GM18507 (cell line): ENCODE measurements around the gene TMUB1.

Experiments
- DNase-seq: peaks from one replicate; pipeline ENCODE4 v3.0.0; 2011; ENCODE audit warnings: low read depth; ENCODE audit not compliant: insufficient read length; ENCODE audit errors: extremely low spot score
- FAIRE-seq: peaks from 2 replicates; lab custom pipeline; 2011; peaks lifted over from hg19 to GRCh38; lab: Jason Lieb, UNC

Gene TMUB1

GRCh38 chr7:151107882-151108281 lies 24.6 kb upstream of the TMUB1 start:
- no peak for DNase-seq
- no peak for FAIRE-seq

- no peak for FAIRE-seq
- no peak for DNase-seq
Measured at GRCh38 chr7:151104411-151105235, 21.3 kb upstream of the TMUB1 start.

DNA sequence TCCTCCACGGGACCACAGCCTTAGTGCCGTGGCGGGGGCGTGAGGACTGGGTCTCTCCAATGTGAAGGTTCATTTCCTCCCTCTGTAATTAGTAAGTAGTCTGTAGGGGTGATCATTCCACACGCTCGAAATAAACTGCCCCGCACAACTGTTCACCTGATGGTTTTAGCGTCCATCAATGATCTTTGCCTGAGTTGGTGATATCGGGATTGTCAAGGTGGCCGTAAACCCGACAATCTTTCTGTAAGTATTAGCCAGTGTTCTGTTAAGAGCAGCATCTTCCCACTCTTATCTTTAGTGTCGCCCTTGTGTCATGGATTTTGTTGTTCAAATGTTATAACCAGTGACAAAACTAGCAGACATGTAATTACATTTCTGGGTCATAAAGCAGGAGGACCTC lies 20.7 kb upstream of the TMUB1 start:
- no peak for DNase-seq
- FAIRE-seq = no peak

DNA sequence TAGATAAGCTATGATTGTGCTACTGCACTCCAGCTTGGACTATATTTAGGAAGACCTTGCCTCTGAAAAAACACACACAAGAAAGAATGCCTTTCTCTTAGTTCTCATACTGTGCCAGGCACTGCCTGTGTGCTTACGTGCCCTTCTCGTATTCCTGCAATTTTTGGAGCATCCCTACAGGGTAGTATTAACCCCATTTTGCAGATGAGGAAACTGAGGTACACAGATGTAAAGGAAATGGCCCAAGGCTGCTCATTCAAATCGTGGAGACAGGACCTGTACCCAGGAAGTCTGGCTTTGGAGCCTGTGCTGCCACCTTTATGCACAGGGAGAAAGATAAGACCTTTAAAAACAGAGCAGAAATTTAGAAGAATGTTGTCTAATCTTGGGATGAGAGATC lies 19.7 kb upstream of the TMUB1 start:
- FAIRE-seq = no peak
- DNase-seq = no peak

DNA sequence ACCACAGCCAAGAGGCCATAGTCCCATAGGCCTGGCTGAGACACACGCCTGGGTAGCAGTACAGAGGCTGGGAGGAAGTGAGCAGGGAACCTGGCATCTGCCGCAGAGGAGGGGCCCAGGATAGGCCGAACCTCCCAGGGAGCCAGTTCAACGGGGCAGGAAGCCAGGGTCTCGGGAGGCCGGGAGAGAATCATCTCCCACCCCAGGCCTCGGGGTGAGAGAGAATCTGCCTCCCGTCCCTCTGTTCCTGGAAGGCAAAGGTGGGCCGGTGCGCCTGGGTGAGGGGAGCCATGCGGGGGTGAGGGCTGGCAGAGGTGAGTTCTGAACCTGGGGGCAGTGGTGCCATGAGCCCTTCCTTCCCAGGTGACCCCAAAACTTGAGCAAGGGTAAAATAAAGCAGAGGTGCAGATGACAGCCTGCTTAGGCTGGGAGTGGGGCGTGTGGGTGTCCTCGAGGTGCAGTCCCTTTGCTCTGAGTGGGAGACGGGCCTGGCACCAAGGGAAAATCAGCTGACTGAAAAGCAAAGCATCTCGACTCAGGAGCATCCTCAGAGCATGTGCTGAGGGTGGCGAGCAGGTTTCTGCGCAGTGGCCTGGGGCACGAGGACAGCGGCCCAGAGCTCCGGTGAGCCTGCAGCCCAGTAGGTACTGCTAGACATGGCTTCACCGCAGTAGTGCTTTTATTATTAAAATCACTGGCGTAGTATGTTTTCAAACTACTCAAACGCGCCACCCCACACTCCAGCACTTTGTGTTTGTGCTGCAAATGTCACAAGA lies 18.5 kb upstream of the TMUB1 start:
- DNase-seq (no peak), FAIRE-seq (no peak)

GRCh38 chr7:151100921-151101320 lies 17.6 kb upstream of the TMUB1 start:
- FAIRE-seq (no peak), DNase-seq (no peak)

DNA sequence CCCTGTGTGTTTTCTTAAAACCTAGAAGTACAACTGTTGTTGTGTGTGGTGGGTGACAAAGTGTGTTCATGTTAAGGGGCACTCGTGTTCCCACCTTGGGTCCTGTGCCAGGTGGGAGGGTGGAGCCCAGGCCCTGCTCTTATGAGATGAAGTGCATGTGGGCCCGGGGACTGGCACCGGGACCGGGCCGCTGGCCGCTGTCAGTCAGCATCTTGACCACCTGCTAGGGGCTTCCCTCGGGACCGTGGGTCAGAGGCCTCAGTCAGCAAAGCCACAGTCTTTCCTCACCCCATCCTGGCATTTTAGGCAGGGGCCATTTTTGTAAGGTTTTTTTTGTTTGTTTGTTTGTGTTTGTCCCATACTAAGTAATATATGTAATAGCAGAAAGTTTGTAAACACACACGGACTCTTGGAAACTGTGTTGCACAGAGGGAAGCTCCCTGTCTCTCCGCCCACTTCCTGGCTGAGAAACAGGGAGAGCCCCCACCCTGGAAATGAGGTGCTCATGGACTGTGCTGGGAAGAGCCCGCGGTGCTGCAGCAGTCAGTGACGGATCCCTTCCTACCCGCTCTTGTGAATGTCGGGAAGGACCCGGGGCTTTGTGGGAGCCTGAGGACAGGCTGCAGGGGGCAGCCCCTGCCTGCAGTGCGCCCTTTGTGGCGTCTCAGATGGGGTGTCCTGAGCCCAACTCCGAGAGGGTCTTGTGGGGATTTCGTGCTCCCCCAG lies 16.4 kb upstream of the TMUB1 start:
- no peak for FAIRE-seq
- DNase-seq = no peak

DNA sequence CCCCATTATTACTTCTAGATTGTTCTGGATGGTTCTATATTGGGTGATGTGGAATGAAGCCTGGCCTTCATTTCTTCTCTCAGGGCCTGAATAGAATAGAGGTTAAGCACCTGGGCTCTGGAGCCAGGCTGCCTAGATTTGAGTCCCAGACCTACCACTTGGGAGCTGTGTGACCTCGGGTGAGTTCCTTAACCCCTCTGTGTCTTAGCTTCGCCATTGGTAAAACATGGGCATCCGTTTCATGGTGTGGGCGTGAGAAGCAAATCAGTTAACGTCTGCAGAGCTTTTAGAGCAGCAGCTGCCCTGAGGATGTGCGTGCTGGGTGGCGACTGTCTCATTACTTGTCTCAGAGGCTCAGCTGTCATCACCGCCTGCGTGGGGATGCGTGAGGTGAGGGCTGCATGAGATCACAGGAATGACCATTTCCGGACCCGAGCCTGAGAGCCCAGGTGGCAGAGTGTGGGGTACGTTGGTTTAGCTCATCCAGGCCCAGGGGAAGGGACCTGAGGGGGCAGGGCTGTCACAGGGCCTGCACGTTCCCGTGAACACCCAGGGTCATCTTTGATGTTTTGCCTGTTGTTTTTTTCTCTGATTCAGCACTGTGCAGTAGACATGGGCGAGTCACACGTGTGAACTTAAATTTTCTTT lies 12.7 kb upstream of the TMUB1 start:
- no peak for FAIRE-seq

GRCh38 chr7:151095123-151095797 lies 12.0 kb upstream of the TMUB1 start:
- no peak for DNase-seq
- FAIRE-seq = no peak

More for the DNA sequence above, 12.7 kb upstream of the TMUB1 start:
- no peak for DNase-seq

- no peak for FAIRE-seq
Measured at GRCh38 chr7:151094675-151095074, 11.4 kb upstream of the TMUB1 start.

DNA sequence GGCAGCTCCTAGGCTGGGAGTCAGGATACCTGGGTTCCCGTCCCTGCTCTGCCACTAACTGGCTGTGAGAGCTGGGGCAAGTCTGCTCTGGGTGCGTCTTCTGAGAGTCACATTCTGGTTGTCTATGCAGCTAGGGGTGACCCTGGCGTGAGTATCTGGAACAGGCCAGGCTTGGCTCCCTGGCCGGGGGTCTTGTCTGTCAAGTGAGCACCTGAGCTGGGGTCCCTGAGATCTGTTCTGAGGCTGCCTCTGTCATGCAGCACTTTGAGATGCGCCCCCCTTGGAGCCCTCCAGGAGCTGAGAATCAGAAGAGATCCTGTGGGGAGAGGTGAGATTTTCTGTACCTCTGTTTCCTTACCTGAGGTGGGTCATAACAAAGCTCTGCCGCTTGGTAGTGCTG lies 10.5 kb upstream of the TMUB1 start:
- FAIRE-seq = no peak
- no peak for DNase-seq

More at GRCh38 chr7:151094675-151095074, 11.4 kb upstream of the TMUB1 start:
- no peak for DNase-seq

GRCh38 chr7:151091988-151092387 lies 8.7 kb upstream of the TMUB1 start:
- no peak for FAIRE-seq

DNA sequence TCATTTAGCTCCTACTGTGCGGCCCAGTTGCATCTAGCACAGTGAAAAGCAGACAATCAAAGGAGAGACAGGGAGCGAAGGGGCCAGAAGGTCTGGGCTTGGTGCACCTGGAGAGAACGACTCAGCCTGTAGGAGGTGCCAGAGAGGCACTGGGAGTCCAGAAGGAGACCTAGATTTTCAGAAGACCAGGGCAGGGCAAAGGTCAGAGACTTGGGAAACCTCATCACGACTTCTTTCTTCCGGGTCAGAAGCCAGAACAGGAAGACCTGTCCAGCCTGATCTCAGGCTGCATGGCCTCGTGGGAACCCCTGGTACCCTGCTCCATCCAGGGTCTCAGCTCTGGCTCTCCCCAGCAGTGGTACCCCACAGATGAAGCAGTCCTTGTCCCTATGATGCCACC lies 8.1 kb upstream of the TMUB1 start:
- DNase-seq (no peak), FAIRE-seq (no peak)

More at GRCh38 chr7:151091988-151092387, 8.7 kb upstream of the TMUB1 start:
- no peak for DNase-seq

DNA sequence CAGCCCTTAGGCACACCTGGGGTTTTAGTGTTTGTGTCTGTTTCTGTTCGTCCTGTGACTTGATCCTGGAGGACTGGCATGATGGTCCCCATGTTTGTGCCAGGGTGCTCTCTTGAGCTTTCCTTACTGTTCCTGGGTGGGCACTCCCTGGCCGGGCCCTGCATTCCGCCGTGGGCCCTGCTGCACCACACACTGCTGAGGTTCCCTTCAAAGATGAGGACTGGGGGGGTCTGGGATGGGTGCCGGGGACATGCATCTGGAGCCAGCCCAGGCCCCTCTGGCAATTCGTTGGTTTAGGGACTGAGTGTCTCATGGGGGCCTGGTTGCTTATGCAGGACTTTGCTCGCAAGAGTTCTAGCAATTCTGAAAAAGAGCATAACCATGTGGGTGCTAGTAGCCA lies 7.7 kb upstream of the TMUB1 start:
- FAIRE-seq = no peak
- DNase-seq = no peak

GRCh38 chr7:151089893-151090730 lies 6.8 kb upstream of the TMUB1 start:
- DNase-seq (no peak), FAIRE-seq (no peak)

GRCh38 chr7:151088856-151089699 lies 5.8 kb upstream of the TMUB1 start:
- DNase-seq (no peak), FAIRE-seq (no peak)

GRCh38 chr7:151088019-151088855 lies 4.9 kb upstream of the TMUB1 start:
- DNase-seq (no peak), FAIRE-seq (no peak)
